ENCODE measurements around the gene KLK3. TPM values are rescaled to one million over a fixed set of nuclear protein-coding genes. Genes with fewer than 3 reads are reported as not detected.

Gene KLK3
- total RNA-seq, 4 donors from 2014 or later: not detected

DNA sequence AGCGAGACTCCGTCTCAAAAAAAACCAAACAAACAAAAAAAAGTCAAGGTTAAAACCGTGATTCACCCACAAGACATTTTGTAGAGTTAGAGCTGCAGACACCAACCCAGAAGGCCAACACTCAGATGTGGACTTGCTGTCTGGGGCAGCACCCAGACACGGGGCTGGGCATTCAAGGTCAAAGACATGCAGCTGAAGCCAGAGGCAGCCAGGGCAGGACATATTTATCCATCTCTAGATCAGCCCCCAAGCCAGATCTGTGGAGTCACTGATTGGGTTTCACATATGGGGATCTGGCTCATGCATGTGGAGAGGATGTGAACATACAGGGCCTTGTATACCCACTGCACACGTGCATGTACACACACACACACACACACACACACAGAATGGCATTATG lies 24.9 kb upstream of the KLK3 start:
- in situ Hi-C loops (cut with MboI; ENCODE audit: low sequenced_read_pairs in 4 of 4) (no loop called here), intact Hi-C loops (cut with DNase I; ENCODE audit: low total_unique reads) (no loop called here)
- H3K27ac ChIP-seq: no peak overlapping the region

GRCh38 chr19:50830266-50831025 lies 24.3 kb upstream of the KLK3 start:
- no peaks in the 10 kb centered on the region for H3K36me3 ChIP-seq
- no peak overlapping the region for H3K27ac ChIP-seq
- DNase-seq: no peak
- no peaks in the 10 kb centered on the region for H3K4me1 ChIP-seq
- no peak overlapping the region for H3K4me3 ChIP-seq
- intact Hi-C loops (cut with DNase I; ENCODE audit: low total_unique reads): no loop called here
- TF ChIP-seq POLR2A (IDR thresholded peaks at IDR 0.05): no peak
- TF ChIP-seq, protein P1, sequence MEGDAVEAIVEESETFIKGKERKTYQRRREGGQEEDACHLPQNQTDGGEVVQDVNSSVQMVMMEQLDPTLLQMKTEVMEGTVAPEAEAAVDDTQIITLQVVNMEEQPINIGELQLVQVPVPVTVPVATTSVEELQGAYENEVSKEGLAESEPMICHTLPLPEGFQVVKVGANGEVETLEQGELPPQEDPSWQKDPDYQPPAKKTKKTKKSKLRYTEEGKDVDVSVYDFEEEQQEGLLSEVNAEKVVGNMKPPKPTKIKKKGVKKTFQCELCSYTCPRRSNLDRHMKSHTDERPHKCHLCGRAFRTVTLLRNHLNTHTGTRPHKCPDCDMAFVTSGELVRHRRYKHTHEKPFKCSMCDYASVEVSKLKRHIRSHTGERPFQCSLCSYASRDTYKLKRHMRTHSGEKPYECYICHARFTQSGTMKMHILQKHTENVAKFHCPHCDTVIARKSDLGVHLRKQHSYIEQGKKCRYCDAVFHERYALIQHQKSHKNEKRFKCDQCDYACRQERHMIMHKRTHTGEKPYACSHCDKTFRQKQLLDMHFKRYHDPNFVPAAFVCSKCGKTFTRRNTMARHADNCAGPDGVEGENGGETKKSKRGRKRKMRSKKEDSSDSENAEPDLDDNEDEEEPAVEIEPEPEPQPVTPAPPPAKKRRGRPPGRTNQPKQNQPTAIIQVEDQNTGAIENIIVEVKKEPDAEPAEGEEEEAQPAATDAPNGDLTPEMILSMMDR (IDR thresholded peaks at IDR 0.05 in 4 of 5, conservative IDR thresholded peaks at IDR 0.05 in 1 of 5): no peak
- in situ Hi-C loops (cut with MboI; ENCODE audit: low sequenced_read_pairs in 4 of 4): no loop called here
- no peak for ATAC-seq
- H3K27me3 ChIP-seq: peaks cover 7 to 26% (median 10%) of the 10 kb centered on the region in 3 donors
- H3K9me3 ChIP-seq: no peaks in the 10 kb centered on the region

More for the DNA sequence above, 24.9 kb upstream of the KLK3 start:
- Histone ChIP-seq H3K4me3 (no peak overlapping the region), H3K4me1 (no peaks in the 10 kb centered on the region), H3K36me3 (no peaks in the 10 kb centered on the region), H3K9me3 (no peaks in the 10 kb centered on the region), H3K27me3 (peaks cover 3 to 20% (median 4%) of the 10 kb centered on the region in 3 donors)
- ATAC-seq (no peak), DNase-seq (no peak)
- TF ChIP-seq POLR2A (IDR thresholded peaks at IDR 0.05): no peak

DNA sequence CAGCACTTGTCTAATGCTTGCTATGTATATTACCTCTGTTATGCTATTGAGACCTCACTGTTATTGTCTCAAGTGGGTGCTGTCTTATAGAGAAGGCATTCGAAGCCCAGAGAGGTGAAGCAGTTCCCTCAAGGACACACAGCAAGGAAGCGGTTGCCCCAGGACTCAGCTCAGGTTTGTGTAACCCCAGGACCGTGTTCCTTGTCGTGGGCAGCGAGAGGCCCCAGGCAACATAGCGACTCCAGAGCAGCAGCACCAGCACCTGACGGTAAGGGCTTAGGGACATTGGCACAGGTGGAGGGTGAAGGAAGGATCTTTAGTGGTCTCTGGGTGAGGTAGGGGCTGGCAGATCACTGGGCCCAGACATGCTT lies 23.7 kb upstream of the KLK3 start:
- Histone ChIP-seq H3K4me1 (peaks cover 0 to 3% of the 10 kb centered on the region in 2 donors), H3K36me3 (no peaks in the 10 kb centered on the region), H3K9me3 (no peaks in the 10 kb centered on the region), H3K4me3 (no peak overlapping the region), H3K27me3 (peaks cover 9 to 31% (median 13%) of the 10 kb centered on the region in 3 donors), H3K27ac (no peak overlapping the region)
- in situ Hi-C loops (cut with MboI; ENCODE audit: low sequenced_read_pairs in 4 of 4) (no loop called here), intact Hi-C loops (cut with DNase I; ENCODE audit: low total_unique reads) (no loop called here)
- ATAC-seq (no peak), DNase-seq (no peak)
- TF ChIP-seq, protein P1 (IDR thresholded peaks at IDR 0.05 in 4 of 5, conservative IDR thresholded peaks at IDR 0.05 in 1 of 5): no peak
- no peak for TF ChIP-seq POLR2A (IDR thresholded peaks at IDR 0.05)

DNA sequence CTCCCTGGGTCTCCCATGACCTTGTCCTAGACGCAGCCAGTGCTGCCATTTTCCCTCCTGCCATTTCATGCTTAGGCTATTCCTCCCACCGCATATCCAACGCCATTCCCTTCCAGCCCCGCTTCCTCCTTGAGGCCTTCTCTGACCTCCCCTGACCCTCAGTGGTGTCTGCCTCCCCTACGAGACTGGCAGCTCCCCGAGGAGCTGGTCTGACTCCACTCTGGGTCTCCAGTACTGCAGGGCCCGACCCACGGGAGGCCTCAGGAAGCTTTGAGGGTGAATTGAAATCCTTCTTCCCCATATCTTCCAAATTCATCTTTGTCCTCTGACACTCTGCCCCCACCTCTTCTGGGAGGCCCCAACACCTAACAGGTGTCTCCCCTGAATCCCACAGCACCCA lies 22.0 kb upstream of the KLK3 start:
- ATAC-seq (no peak), DNase-seq (no peak)
- H3K9me3 ChIP-seq: no peaks in the 10 kb centered on the region
- H3K27me3 ChIP-seq: peaks cover 20 to 47% (median 21%) of the 10 kb centered on the region in 3 donors
- H3K36me3 ChIP-seq: no peaks in the 10 kb centered on the region
- no peak overlapping the region for H3K27ac ChIP-seq
- TF ChIP-seq, protein P1 (IDR thresholded peaks at IDR 0.05 in 4 of 5, conservative IDR thresholded peaks at IDR 0.05 in 1 of 5): no peak
- TF ChIP-seq POLR2A (IDR thresholded peaks at IDR 0.05): no peak
- no peak overlapping the region for H3K4me3 ChIP-seq
- intact Hi-C loops (cut with DNase I; ENCODE audit: low total_unique reads): no loop called here
- H3K4me1 ChIP-seq: peaks cover 0 to 3% of the 10 kb centered on the region in 2 donors
- in situ Hi-C loops (cut with MboI; ENCODE audit: low sequenced_read_pairs in 4 of 4): no loop called here

DNA sequence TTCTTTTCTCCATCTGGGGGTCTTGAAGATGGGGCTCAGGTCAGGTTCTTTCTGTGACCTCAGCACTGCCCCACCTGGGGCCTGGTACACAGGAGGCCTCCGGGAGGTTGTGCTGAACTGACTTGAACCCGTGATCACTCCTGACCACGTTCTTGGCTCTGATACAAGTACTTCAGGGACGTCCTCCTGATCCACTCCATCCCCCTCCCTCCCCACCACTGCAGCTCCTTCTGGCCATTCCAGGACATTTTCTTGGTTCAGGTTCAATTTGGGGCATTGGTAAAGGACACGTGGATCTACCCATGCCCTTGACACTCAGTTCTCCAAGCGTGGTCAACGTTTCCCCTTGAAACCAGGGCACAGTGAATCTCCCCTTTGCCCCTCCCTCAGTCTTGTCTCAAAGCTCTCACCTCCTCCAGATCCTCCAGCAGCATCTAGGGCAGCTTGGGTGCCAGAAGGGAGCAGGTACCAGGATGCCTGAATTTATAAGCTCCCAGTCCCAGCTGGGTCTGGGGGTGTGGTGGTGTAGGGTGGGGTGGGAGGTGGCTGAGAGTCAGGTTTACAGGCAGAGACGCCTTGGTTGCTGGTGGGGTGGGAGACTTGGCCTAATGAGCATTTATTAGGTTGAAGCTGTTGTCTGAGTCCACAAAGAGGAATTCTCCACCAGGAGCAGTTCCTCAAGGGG lies 21.5 kb upstream of the KLK3 start, which contains the start of gene KLK15:
Gene KLK15, minus strand, starts transcription at position 458 of the 685 bp plus-strand sequence. CDS start 2,082 bp downstream, outside the sequence.
- TF ChIP-seq POLR2A (IDR thresholded peaks at IDR 0.05): no peak
- TF ChIP-seq, protein P1 (IDR thresholded peaks at IDR 0.05 in 4 of 5, conservative IDR thresholded peaks at IDR 0.05 in 1 of 5): no peak
- in situ Hi-C loops (cut with MboI; ENCODE audit: low sequenced_read_pairs in 4 of 4) (no loop called here), intact Hi-C loops (cut with DNase I; ENCODE audit: low total_unique reads) (no loop called here)
- ATAC-seq (no peak), DNase-seq (no peak)
- Histone ChIP-seq H3K27me3 (peaks cover 20 to 52% (median 21%) of the 10 kb centered on the region in 3 donors), H3K9me3 (no peaks in the 10 kb centered on the region), H3K36me3 (no peaks in the 10 kb centered on the region), H3K27ac (no peak within 1 kb of the TSS), H3K4me1 (peaks cover 0 to 3% of the 10 kb centered on the region in 2 donors), H3K4me3 (no peak within 1 kb of the TSS)
